Ovary (tissue), 9 donors: Measurements from ENCODE around the gene GLRA1. TPM values are rescaled to one million over a fixed set of nuclear protein-coding genes. Genes with fewer than 3 reads are reported as not detected.

ENCODE experiments used
- DNase-seq, 5 donors: peaks; one replicate each; pipeline ENCODE4 v3.0.0-alpha.2; 2019 to 2020
- H3K27ac ChIP-seq, 2 donors: fragments of 200-600 bp; one replicate each; pipeline versions ENCODE4 v1.5.1 to v1.8.0; 2019 to 2022
- H3K27me3 ChIP-seq: fragments of 200-600 bp; one replicate; pipeline ENCODE4 v1.8.0; 2022
- H3K36me3 ChIP-seq: fragments of 200-600 bp; sonication (generic); one replicate; pipeline ENCODE4 v1.5.1; 2019
- H3K4me1 ChIP-seq: one replicate; pipeline ENCODE4 v1.8.1; 2013; ENCODE audit warnings: mild to moderate bottlenecking, moderate library complexity; ENCODE audit not compliant: insufficient read depth
- H3K4me3 ChIP-seq: fragments of 200-600 bp; sonication (generic); one replicate; pipeline ENCODE4 v1.5.1; 2017
- H3K9me3 ChIP-seq, 2 donors: fragments of 200-600 bp in 1 of 2; sonication (generic) in 1 of 2; one replicate each; pipeline versions ENCODE4 v1.5.1 to v1.8.1; 2013 to 2019; ENCODE audit warnings: mild to moderate bottlenecking in 1 of 2, moderate library complexity in 1 of 2
- EP300 ChIP-seq: sonication (generic); formaldehyde crosslinking; IDR thresholded peaks from one replicate; pipeline ENCODE4 v1.6.1; 2017; ENCODE audit warnings: antibody characterized with exemption
- POLR2A ChIP-seq: fragments of 450-650 bp; IDR thresholded peaks from one replicate; pipeline ENCODE4 v1.6.1; 2017; ENCODE audit warnings: antibody characterized with exemption, mild to moderate bottlenecking, moderate library complexity
- WGBS, 3 donors: extraction: QIAGEN DNeasy Blood & Tissue Kit in 1 of 3; methylation state at CpG; one replicate each; pipeline versions ENCODE4 v1.1.5 to v1.1.7; 2013 to 2017; 5-methylcytosine and 5-hydroxymethylcytosine counted together
- intact Hi-C, 4 donors: fragments of 100-400 bp; cut with DNase I; formaldehyde crosslinking; loops; one replicate each; pipeline versions ENCODE4 v1.11.0 to v1.15.1; 2022 to 2023
- polyA plus RNA-seq, 2 donors: library from polyadenylated mRNA; stranded (reverse); fragments of 200-250 nt in 1 of 2; fragments of 350-450 nt in 1 of 2; fragmentation: Illumina TruSeq in 1 of 2; extraction: RNeasy Lipid Tissue Mini Kit (QIAGEN cat#74804) in 1 of 2; gene quantifications; one replicate each; pipeline ENCODE4 v1.2.3, GENCODE V29; 2013 to 2014
- total RNA-seq, 7 donors: library from RNA; depleted of rRNA in 2 of 7; stranded (reverse); fragments of >200 nt in 2 of 7; fragmentation: NEBNext Ultra II Directional in 3 of 7; extraction: Animal tissue kit (Norgen Biotek cat#: 25700) in 3 of 7; gene quantifications; one replicate each; pipeline versions ENCODE4 v1.1.0 to v1.2.4, GENCODE V29; 2016 to 2023
- TF ChIP-seq, protein P1 (sequence below), 3 donors: fragments of 450-650 bp in 2 of 3; fragments of 200-600 bp in 1 of 3; IDR thresholded peaks; one replicate each; pipeline versions ENCODE4 v1.5.1 to v1.8.0; 2016 to 2022; ENCODE audit warnings: antibody characterized with exemption in 3 of 3, mild to moderate bottlenecking in 1 of 3
- donor health status: DM: no; HTN: no; CAD: no; lungs with moderate emphysema.
- donor health status: DM: no; HTN: no; CAD: no.
- donor health status: Bipolar disorder and iron deficiency.
- donor health status: DM: yes; HTN: yes; CAD: no.
- donor health status: DM: no; HTN: no; CAD: no.
- donor health status: DM: yes; HTN: yes; CAD: no.

The GLRA1 gene
- total and polyA plus RNA-seq, 9 donors = not detected

GRCh38 chr5:151902215-151902614, 22.4 kb downstream of the GLRA1 start:
- 82 to 84% (median 82%) methylated on average over 4 of the region's 4 CpGs for WGBS, 3 donors
- H3K9me3 ChIP-seq = no peaks in the 10 kb centered on the region
- no peak for DNase-seq
- H3K4me1 ChIP-seq = no peaks in the 10 kb centered on the region
- TF ChIP-seq EP300 (no peak), POLR2A (no peak)
- TF ChIP-seq, protein P1, sequence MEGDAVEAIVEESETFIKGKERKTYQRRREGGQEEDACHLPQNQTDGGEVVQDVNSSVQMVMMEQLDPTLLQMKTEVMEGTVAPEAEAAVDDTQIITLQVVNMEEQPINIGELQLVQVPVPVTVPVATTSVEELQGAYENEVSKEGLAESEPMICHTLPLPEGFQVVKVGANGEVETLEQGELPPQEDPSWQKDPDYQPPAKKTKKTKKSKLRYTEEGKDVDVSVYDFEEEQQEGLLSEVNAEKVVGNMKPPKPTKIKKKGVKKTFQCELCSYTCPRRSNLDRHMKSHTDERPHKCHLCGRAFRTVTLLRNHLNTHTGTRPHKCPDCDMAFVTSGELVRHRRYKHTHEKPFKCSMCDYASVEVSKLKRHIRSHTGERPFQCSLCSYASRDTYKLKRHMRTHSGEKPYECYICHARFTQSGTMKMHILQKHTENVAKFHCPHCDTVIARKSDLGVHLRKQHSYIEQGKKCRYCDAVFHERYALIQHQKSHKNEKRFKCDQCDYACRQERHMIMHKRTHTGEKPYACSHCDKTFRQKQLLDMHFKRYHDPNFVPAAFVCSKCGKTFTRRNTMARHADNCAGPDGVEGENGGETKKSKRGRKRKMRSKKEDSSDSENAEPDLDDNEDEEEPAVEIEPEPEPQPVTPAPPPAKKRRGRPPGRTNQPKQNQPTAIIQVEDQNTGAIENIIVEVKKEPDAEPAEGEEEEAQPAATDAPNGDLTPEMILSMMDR (IDR thresholded peaks at IDR 0.05) = no peak
- no peaks in the 10 kb centered on the region for H3K27me3 ChIP-seq
- H3K4me3 ChIP-seq = no peak overlapping the region
- intact Hi-C loops = no loop called here
- H3K27ac ChIP-seq = no peak overlapping the region
- H3K36me3 ChIP-seq = no peaks in the 10 kb centered on the region

DNA sequence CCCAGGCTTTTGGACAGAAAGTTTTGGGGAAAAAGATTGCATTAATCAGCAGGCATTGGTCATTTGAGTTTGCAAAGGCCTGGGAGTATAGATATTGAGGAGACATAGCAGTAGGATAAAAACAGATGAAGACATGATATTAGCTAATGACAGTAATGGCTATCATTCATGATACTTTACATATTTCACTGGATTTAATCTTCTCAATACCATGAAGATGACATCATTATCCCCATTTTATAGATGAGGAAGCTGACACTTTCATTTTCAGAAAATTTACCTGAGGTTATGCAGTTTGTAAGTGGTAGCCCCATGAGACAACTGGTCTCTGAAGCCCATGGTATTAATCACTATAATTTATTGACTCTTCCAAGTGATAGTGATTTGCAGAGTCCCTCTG, 23.0 kb downstream of the GLRA1 start:
- H3K27me3 ChIP-seq = no peaks in the 10 kb centered on the region
- H3K4me1 ChIP-seq = no peaks in the 10 kb centered on the region
- no peak overlapping the region for H3K4me3 ChIP-seq
- no peak overlapping the region for H3K27ac ChIP-seq
- H3K36me3 ChIP-seq = no peaks in the 10 kb centered on the region
- TF ChIP-seq, protein P1 (IDR thresholded peaks at IDR 0.05) = no peak
- TF ChIP-seq EP300 (no peak), POLR2A (no peak)
- no peaks in the 10 kb centered on the region for H3K9me3 ChIP-seq
- intact Hi-C loops = no loop called here
- no peak for DNase-seq

GRCh38 chr5:151900891-151901290, 23.8 kb downstream of the GLRA1 start:
- H3K4me1 ChIP-seq = no peaks in the 10 kb centered on the region
- no peak overlapping the region for H3K4me3 ChIP-seq
- intact Hi-C loops = no loop called here
- H3K9me3 ChIP-seq = no peaks in the 10 kb centered on the region
- TF ChIP-seq, protein P1 (IDR thresholded peaks at IDR 0.05) = no peak
- TF ChIP-seq EP300 (no peak), POLR2A (no peak)
- H3K27ac ChIP-seq = no peak overlapping the region
- H3K27me3 ChIP-seq = no peaks in the 10 kb centered on the region
- WGBS, 3 donors = 38 to 44% (median 39%) methylated on average over 3 of the region's 3 CpGs
- H3K36me3 ChIP-seq = no peaks in the 10 kb centered on the region
- no peak for DNase-seq

GRCh38 chr5:151899399-151899798, 25.3 kb downstream of the GLRA1 start:
- H3K36me3 ChIP-seq = no peaks in the 10 kb centered on the region
- H3K27ac ChIP-seq = no peak overlapping the region
- intact Hi-C loops = no loop called here
- H3K9me3 ChIP-seq = no peaks in the 10 kb centered on the region
- DNase-seq = no peak
- H3K4me3 ChIP-seq = no peak overlapping the region
- H3K4me1 ChIP-seq = peaks cover 1% of the 10 kb centered on the region
- no peaks in the 10 kb centered on the region for H3K27me3 ChIP-seq
- no peak for TF ChIP-seq EP300
- no peak for TF ChIP-seq POLR2A
- TF ChIP-seq, protein P1 (IDR thresholded peaks at IDR 0.05) = no peak
- 59 to 70% (median 63%) methylated on average over 2 of the region's 2 CpGs for WGBS, 3 donors

- no peak for DNase-seq
- 87 to 97% (median 88%) methylated on average over 1 of the region's 1 CpG for WGBS, 3 donors
- no peak for TF ChIP-seq EP300
- TF ChIP-seq POLR2A = no peak
- TF ChIP-seq, protein P1 (IDR thresholded peaks at IDR 0.05) = no peak
- no peak overlapping the region for H3K27ac ChIP-seq
- peaks cover 1% of the 10 kb centered on the region for H3K4me1 ChIP-seq
- no peaks in the 10 kb centered on the region for H3K9me3 ChIP-seq
- no peaks in the 10 kb centered on the region for H3K27me3 ChIP-seq
- intact Hi-C loops = no loop called here
- H3K36me3 ChIP-seq = no peaks in the 10 kb centered on the region
- no peak overlapping the region for H3K4me3 ChIP-seq
Measured at GRCh38 chr5:151897896-151898295, 26.8 kb downstream of the GLRA1 start.
